Measurements from ENCODE around the gene ABRACL. TPM values are rescaled to one million over a fixed set of nuclear protein-coding genes. Genes with fewer than 3 reads are reported as not detected.

Gene ABRACL
- polyA plus RNA-seq, 3 donors = 39.5 to 174 (median 142) TPM

DNA sequence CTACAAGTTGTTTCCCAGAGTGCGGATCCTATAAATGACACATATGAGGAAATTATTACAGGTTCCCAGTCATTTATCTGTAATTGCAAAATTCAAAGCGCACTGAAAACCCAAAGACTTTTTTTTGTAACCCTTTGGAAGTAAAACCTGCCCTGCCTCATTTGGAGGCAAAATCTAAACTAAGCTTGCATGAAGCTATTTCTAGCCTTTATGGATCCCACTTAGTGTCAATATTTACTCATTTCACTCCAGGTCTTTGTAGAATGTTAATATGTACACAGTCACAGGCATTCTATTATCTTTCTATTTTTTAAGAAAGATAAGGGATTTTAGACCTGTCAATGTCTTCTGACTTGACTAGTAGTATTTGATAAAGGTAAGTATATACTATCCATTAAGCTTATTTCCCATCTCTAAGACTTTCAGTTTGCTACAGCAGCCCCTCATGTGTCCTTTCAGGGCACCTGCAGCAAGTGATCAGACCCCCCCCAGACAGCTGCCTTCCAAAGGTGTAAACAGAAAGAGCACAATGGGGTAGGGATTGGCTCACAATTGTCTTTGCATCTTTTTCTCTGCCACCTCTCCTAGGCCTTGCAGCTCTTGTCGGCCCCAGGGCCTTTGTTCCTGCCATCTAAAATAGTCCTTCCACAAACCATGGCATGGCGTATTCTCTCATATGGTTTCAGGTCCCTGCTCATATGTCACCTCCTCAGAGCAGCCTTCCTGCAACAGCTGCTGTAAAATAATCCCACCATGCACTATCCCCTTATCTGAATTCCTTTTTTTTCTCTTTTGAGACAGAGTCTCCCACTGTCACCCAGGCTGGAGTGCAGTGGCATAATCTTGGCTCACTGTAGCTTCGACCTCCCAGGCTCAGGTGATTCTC, 39.2 kb upstream of the ABRACL start:
- H3K4me3 ChIP-seq (replicated peaks in 1 of 3; ENCODE audit: low read depth in 2 of 3, low read length in 3 of 3) = no peak overlapping the region
- Mint-ChIP-seq H3K27me3 (ENCODE audit: low read depth in 3 of 3) (peaks cover 1 to 5% (median 1%) of the 10 kb centered on the region in 3 donors), H3K9me3 (peaks cover 10 to 22% (median 17%) of the 10 kb centered on the region in 7 donors), H3K4me1 (peaks cover 14% of the 10 kb centered on the region), H3K4me3 (peak overlapping the region in 1 of 2 donors; percentile 34), H3K36me3 (peaks cover 0 to 5% of the 10 kb centered on the region in 2 donors), H3K27ac (peak overlapping the region in 1 of 7 donors; percentile 43)
- intact Hi-C loops (cut with micrococcal nuclease) = loop anchor here (5.0 to 10.0 kb wide), 4 partner anchors 37 to 175 kb away; partner anchors contain the start of gene ABRACL (in 1 of the 2)
- H3K36me3 ChIP-seq (replicated peaks in 1 of 2; ENCODE audit: control insufficient read depth in 1 of 2, insufficient read depth in 2 of 2, low read length in 2 of 2) = no peaks in the 10 kb centered on the region
- H3K79me2 ChIP-seq (ENCODE audit: insufficient read depth, low read length) = peaks cover 38% of the 10 kb centered on the region
- H4K20me1 ChIP-seq (ENCODE audit: insufficient read depth, low read length) = peaks cover 25% of the 10 kb centered on the region
- no peak overlapping the region for H3K9ac ChIP-seq (ENCODE audit: insufficient read depth, low read length, poor library complexity, severe bottlenecking)
- peaks cover 21 to 42% of the 10 kb centered on the region in 2 donors for H3K4me1 ChIP-seq (ENCODE audit: control insufficient read depth in 1 of 2, insufficient read depth in 2 of 2, low read length in 2 of 2)
- no peak overlapping the region for H3K4me2 ChIP-seq (replicated peaks; ENCODE audit: extremely low read depth, low read length, poor library complexity, severe bottlenecking)
- H3K9me3 ChIP-seq (replicated peaks in 1 of 2; ENCODE audit: control insufficient read depth in 1 of 2, insufficient read depth in 1 of 2, low read length in 2 of 2) = peaks cover 12 to 19% of the 10 kb centered on the region in 2 donors
- H3K27ac ChIP-seq (ENCODE audit: low read depth in 1 of 2, low read length in 2 of 2) = no peak overlapping the region
- TF ChIP-seq, protein P1, sequence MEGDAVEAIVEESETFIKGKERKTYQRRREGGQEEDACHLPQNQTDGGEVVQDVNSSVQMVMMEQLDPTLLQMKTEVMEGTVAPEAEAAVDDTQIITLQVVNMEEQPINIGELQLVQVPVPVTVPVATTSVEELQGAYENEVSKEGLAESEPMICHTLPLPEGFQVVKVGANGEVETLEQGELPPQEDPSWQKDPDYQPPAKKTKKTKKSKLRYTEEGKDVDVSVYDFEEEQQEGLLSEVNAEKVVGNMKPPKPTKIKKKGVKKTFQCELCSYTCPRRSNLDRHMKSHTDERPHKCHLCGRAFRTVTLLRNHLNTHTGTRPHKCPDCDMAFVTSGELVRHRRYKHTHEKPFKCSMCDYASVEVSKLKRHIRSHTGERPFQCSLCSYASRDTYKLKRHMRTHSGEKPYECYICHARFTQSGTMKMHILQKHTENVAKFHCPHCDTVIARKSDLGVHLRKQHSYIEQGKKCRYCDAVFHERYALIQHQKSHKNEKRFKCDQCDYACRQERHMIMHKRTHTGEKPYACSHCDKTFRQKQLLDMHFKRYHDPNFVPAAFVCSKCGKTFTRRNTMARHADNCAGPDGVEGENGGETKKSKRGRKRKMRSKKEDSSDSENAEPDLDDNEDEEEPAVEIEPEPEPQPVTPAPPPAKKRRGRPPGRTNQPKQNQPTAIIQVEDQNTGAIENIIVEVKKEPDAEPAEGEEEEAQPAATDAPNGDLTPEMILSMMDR (IDR thresholded peaks at IDR 0.05) = no peak
- DNase-seq = no peak
- no peak overlapping the region for H2AFZ ChIP-seq (ENCODE audit: insufficient read depth, low read depth, low read length, poor library complexity, severe bottlenecking)
- no peaks in the 10 kb centered on the region for H3K27me3 ChIP-seq (ENCODE audit: control insufficient read depth in 2 of 2, insufficient read depth in 2 of 2, low read length in 2 of 2)
- WGBS (ENCODE audit: insufficient coverage) = 94% methylated on average over 5 of the region's 5 CpGs

DNA sequence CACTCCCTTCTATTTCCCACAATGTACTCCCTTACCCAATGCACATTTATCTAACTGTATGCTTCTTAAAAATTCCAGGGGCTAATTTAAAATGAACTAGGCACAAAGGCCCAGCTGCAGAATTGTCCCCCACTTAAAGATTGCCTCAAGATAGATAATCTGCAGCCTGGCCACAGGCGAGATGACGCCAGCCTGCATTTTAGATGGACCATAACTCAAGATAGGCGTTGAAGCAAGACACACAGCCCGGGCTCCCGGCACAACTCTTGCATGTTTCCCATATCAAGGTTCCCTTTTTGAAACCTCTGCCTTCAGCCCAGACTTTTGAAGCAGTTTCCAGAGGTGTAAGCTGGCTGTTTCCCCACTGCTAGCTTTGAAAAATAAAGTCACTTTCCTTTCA, 37.3 kb upstream of the ABRACL start:
- no peak overlapping the region for H3K27ac ChIP-seq (ENCODE audit: low read depth in 1 of 2, low read length in 2 of 2)
- peaks cover 1 to 5% (median 1%) of the 10 kb centered on the region in 3 donors for H3K27me3 Mint-ChIP-seq (ENCODE audit: low read depth in 3 of 3)
- 46% methylated on average over 5 of the region's 5 CpGs for WGBS (ENCODE audit: insufficient coverage)
- intact Hi-C loops (cut with micrococcal nuclease) = no loop called here
- peaks cover 14% of the 10 kb centered on the region for H3K4me1 Mint-ChIP-seq
- H3K27ac Mint-ChIP-seq = no peak overlapping the region
- peaks cover 0 to 5% of the 10 kb centered on the region in 2 donors for H3K36me3 Mint-ChIP-seq
- H3K4me3 Mint-ChIP-seq = peak overlapping the region in 1 of 2 donors; percentile 1
- H3K9me3 Mint-ChIP-seq = peaks cover 11 to 31% (median 20%) of the 10 kb centered on the region in 7 donors
- peaks cover 15 to 19% of the 10 kb centered on the region in 2 donors for H3K9me3 ChIP-seq (replicated peaks in 1 of 2; ENCODE audit: control insufficient read depth in 1 of 2, insufficient read depth in 1 of 2, low read length in 2 of 2)
- no peak overlapping the region for H3K4me3 ChIP-seq (replicated peaks in 1 of 3; ENCODE audit: low read depth in 2 of 3, low read length in 3 of 3)
- H3K79me2 ChIP-seq (ENCODE audit: insufficient read depth, low read length) = peaks cover 19% of the 10 kb centered on the region
- no peak overlapping the region for H3K4me2 ChIP-seq (replicated peaks; ENCODE audit: extremely low read depth, low read length, poor library complexity, severe bottlenecking)
- H3K27me3 ChIP-seq (ENCODE audit: control insufficient read depth in 2 of 2, insufficient read depth in 2 of 2, low read length in 2 of 2) = no peaks in the 10 kb centered on the region
- peak in 2 of 3 donors; percentile 10 to 25 for DNase-seq
- no peaks in the 10 kb centered on the region for H3K36me3 ChIP-seq (replicated peaks in 1 of 2; ENCODE audit: control insufficient read depth in 1 of 2, insufficient read depth in 2 of 2, low read length in 2 of 2)
- peaks cover 16 to 24% of the 10 kb centered on the region in 2 donors for H3K4me1 ChIP-seq (ENCODE audit: control insufficient read depth in 1 of 2, insufficient read depth in 2 of 2, low read length in 2 of 2)
- no peak overlapping the region for H3K9ac ChIP-seq (ENCODE audit: insufficient read depth, low read length, poor library complexity, severe bottlenecking)
- H2AFZ ChIP-seq (ENCODE audit: insufficient read depth, low read depth, low read length, poor library complexity, severe bottlenecking) = no peak overlapping the region
- H4K20me1 ChIP-seq (ENCODE audit: insufficient read depth, low read length) = peaks cover 7% of the 10 kb centered on the region
- TF ChIP-seq, protein P1 (IDR thresholded peaks at IDR 0.05) = no peak
